ENCODE measurements around the gene CLPTM1L.

- TF ChIP-seq ZNF274 (IDR thresholded peaks at IDR 0.05; ENCODE audit: low read depth, low read length) (no peak), YY1 (IDR thresholded peaks at IDR 0.05; ENCODE audit: insufficient read depth, insufficient read length) (no peak), SUZ12 (IDR thresholded peaks at IDR 0.05; ENCODE audit: extremely low read depth, insufficient read depth, insufficient read length) (no peak)
Observed at GRCh38 chr5:1325191-1325741, 19.6 kb downstream of the CLPTM1L start.

All from NT2/D1 (cell line).